Testis (tissue), 2 donors: Measurements from ENCODE around the gene MAN1C1.

Experiments used
- CTCF ChIP-seq, 3 experiments: fragments of 450-650 bp in 2 of 3; fragments of 200-600 bp in 1 of 3; sonication (generic) in 1 of 3; IDR thresholded peaks; one replicate each; pipeline ENCODE4 v1.5.1; 2016 to 2019; ENCODE audit warnings: antibody characterized with exemption in 3 of 3, mild to moderate bottlenecking in 2 of 3, moderate library complexity in 1 of 3
- POLR2A ChIP-seq: fragments of 450-650 bp; IDR thresholded peaks from one replicate; pipeline ENCODE4 v1.6.1; 2017; ENCODE audit warnings: antibody characterized with exemption, mild to moderate bottlenecking, moderate library complexity

DNA sequence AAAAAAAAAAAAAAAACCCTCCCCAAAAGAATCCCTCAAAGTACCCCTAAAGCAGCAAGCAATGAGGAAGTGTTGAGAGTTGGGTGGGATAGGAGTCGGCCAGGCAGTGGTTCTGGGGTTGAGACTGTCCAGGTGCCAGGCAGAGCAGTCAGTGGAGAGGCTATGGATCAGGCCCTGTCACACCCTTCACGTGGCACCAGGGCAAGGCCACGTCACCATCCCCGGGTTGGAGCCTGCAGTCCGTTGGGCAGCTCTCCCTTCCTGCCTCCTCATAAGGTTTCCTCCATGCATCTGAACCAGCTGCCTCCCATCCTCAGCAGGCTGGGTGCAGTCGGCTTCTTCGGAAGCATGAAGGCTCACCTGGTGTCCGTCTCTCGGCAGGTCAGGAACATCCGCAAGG lies 146.9 kb downstream of the MAN1C1 start:
- TF ChIP-seq POLR2A = no peak
- no peak for TF ChIP-seq CTCF (IDR thresholded peaks at IDR 0.05)
